Measurements from ENCODE around the gene TSPEAR. TPM values are rescaled to one million over a fixed set of nuclear protein-coding genes. Genes with fewer than 3 reads are reported as not detected.
A peak's percentile ranks its signal among the peaks of the same experiment; 100 is the strongest.

Gene TSPEAR
- total and polyA plus RNA-seq, 2 donors from 2014 or later, result 0.09 to 0.22 TPM

- H3K36me3 ChIP-seq (ENCODE audit: control insufficient read depth in 2 of 3, insufficient read depth in 3 of 3, low read length in 3 of 3), result no peaks in the 10 kb centered on the region
- intact Hi-C loops (cut with DNase I), result no loop called here
- H3K9ac ChIP-seq (ENCODE audit: low read length in 3 of 3), result no peak overlapping the region
- no peak for FAIRE-seq
- H3K4me1 ChIP-seq (ENCODE audit: control insufficient read depth in 2 of 3, insufficient read depth in 2 of 3, low read depth in 1 of 3, low read length in 3 of 3), result no peaks in the 10 kb centered on the region
- TF ChIP-seq, protein P1, sequence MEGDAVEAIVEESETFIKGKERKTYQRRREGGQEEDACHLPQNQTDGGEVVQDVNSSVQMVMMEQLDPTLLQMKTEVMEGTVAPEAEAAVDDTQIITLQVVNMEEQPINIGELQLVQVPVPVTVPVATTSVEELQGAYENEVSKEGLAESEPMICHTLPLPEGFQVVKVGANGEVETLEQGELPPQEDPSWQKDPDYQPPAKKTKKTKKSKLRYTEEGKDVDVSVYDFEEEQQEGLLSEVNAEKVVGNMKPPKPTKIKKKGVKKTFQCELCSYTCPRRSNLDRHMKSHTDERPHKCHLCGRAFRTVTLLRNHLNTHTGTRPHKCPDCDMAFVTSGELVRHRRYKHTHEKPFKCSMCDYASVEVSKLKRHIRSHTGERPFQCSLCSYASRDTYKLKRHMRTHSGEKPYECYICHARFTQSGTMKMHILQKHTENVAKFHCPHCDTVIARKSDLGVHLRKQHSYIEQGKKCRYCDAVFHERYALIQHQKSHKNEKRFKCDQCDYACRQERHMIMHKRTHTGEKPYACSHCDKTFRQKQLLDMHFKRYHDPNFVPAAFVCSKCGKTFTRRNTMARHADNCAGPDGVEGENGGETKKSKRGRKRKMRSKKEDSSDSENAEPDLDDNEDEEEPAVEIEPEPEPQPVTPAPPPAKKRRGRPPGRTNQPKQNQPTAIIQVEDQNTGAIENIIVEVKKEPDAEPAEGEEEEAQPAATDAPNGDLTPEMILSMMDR (IDR thresholded peaks at IDR 0.05; ENCODE audit: borderline replicate concordance, extremely low read depth, insufficient read depth), result no peak
- H3K9me3 ChIP-seq (ENCODE audit: control insufficient read depth in 2 of 3, insufficient read depth in 1 of 3, low read length in 3 of 3), result no peaks in the 10 kb centered on the region
- H3K4me3 ChIP-seq (ENCODE audit: low read length in 3 of 3), result no peak overlapping the region
- no peak overlapping the region for H3K27ac ChIP-seq (ENCODE audit: low read depth in 2 of 2, low read length in 2 of 2)
- peak in 1 of 5 donors; percentile 30 for DNase-seq
- no peaks in the 10 kb centered on the region for H3K27me3 ChIP-seq (ENCODE audit: control insufficient read depth, insufficient read depth, low read length)
These were observed 177.3 kb downstream of the TSPEAR start for GRCh38 chr21:44533891-44534627.

GRCh38 chr21:44533121-44533890, 178.1 kb downstream of the TSPEAR start:
- Histone ChIP-seq H3K9me3 (ENCODE audit: control insufficient read depth in 2 of 3, insufficient read depth in 1 of 3, low read length in 3 of 3) (no peaks in the 10 kb centered on the region), H3K27ac (ENCODE audit: low read depth in 2 of 2, low read length in 2 of 2) (no peak overlapping the region), H3K4me1 (ENCODE audit: control insufficient read depth in 2 of 3, insufficient read depth in 2 of 3, low read depth in 1 of 3, low read length in 3 of 3) (no peaks in the 10 kb centered on the region), H3K36me3 (ENCODE audit: control insufficient read depth in 2 of 3, insufficient read depth in 3 of 3, low read length in 3 of 3) (no peaks in the 10 kb centered on the region), H3K27me3 (ENCODE audit: control insufficient read depth, insufficient read depth, low read length) (no peaks in the 10 kb centered on the region), H3K4me3 (ENCODE audit: low read length in 3 of 3) (no peak overlapping the region), H3K9ac (ENCODE audit: low read length in 3 of 3) (no peak overlapping the region)
- intact Hi-C loops (cut with DNase I), result no loop called here
- TF ChIP-seq, protein P1 (IDR thresholded peaks at IDR 0.05; ENCODE audit: borderline replicate concordance, extremely low read depth, insufficient read depth), result no peak
- peak in 2 of 5 donors; percentile 22 to 69 for DNase-seq
- FAIRE-seq, result no peak

GRCh38 chr21:44532712-44533111, 178.7 kb downstream of the TSPEAR start:
- no peaks in the 10 kb centered on the region for H3K27me3 ChIP-seq (ENCODE audit: control insufficient read depth, insufficient read depth, low read length)
- peak in 1 of 5 donors; percentile 24 for DNase-seq
- no peaks in the 10 kb centered on the region for H3K36me3 ChIP-seq (ENCODE audit: control insufficient read depth in 2 of 3, insufficient read depth in 3 of 3, low read length in 3 of 3)
- no peak overlapping the region for H3K9ac ChIP-seq (ENCODE audit: low read length in 3 of 3)
- TF ChIP-seq, protein P1 (IDR thresholded peaks at IDR 0.05; ENCODE audit: borderline replicate concordance, extremely low read depth, insufficient read depth), result no peak
- no peak overlapping the region for H3K27ac ChIP-seq (ENCODE audit: low read depth in 2 of 2, low read length in 2 of 2)
- H3K4me1 ChIP-seq (ENCODE audit: control insufficient read depth in 2 of 3, insufficient read depth in 2 of 3, low read depth in 1 of 3, low read length in 3 of 3), result no peaks in the 10 kb centered on the region
- no peaks in the 10 kb centered on the region for H3K9me3 ChIP-seq (ENCODE audit: control insufficient read depth in 2 of 3, insufficient read depth in 1 of 3, low read length in 3 of 3)
- H3K4me3 ChIP-seq (ENCODE audit: low read length in 3 of 3), result no peak overlapping the region
- intact Hi-C loops (cut with DNase I), result no loop called here
- FAIRE-seq, result no peak

All from kidney (tissue), 14 donors.